ENCODE results near the gene LMAN2.
"Not testable (repeated sequence)": the region's sequence is repeated elsewhere in the genome, so short reads cannot be mapped to it uniquely, and the experiment has no call there.

LMAN2 gene

DNA sequence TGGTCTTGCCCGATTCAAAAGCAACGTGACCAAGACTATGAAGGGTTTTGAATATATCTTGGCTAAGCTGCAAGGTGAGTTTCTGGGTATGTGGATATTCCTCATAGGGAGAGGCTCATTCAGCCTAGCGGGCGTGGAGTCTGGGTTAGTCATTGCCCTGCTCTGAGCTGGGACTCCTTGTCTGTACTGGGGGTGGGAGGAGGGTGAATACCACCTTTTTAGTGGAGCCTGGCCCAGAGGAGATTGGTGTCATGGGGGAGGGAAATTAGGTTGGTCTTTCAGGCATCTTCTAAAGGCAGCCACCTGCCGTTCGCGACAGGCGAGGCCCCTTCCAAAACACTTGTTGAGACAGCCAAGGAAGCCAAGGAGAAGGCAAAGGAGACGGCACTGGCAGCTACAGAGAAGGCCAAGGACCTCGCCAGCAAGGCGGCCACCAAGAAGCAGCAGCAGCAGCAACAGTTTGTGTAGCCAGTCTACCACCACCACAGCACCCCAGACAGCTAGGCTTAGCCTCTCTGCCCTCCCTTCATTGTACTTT, 45.3 kb downstream of the LMAN2 start:
- not testable (repeated sequence) for DNase-seq (ENCODE audit: low read depth)

DNA sequence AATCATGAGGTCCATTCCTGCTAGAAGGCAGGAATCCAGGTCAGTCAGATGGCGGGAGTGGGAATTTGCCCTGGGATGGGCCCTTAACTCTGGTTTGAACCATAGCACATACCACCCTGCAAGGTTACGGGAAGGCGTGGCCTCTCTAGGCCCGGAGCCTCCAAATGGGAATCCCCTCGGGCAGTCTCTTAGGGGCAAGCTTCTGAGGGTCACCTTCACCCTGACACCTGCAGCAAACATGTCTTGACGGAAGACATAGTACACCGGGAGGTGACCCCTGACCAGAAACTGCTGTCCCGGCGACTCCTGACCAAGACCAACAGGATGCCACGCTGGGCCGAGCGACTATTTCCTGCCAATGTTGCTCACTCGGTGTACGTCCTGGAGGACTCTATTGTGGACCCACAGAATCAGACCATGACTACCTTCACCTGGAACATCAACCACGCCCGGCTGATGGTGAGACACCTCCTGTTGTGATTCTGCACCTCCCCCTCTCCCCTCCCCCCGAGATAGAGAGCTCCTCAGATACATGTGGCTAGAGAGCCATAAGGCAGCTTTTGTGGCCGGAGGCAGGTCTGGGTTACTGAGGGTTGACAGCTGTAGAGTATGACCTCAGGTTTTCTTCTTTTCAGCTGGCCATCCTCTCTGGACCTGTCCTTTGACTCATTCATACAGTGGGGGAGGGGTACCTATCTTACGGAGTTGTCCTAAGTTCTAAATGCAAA, 46.9 kb downstream of the LMAN2 start:
- DNase-seq (ENCODE audit: low read depth): no peak

DNA sequence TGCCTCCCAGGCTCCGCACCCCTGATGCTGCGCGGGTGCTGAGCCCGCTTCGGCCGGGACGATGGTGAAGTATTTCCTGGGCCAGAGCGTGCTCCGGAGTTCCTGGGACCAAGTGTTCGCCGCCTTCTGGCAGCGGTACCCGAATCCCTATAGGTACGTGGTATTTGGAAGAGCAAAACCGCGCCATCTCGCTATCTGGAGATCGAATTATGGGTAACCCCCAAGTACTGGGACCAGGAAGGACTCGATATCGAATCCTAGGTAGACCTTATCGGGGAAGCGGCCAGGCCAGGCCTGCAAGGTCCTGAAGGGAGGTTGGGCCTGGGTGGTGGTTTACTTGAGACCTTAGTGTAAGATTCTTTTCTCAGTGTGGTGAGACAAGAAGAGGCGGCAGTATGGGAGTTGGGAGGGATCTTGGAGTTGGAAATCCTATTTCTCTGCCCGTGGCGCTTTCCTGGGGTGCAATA, 47.5 kb downstream of the LMAN2 start:
- no peak for DNase-seq (ENCODE audit: low read depth)

GRCh38 chr5:177303121-177303924, 48.1 kb downstream of the LMAN2 start, which contains the start of the genes PRELID1 and RAB24:
TSS of gene PRELID1 (plus strand) at chr5:177303799. CDS start at chr5:177303986, 187 bp downstream.
TSS of gene RAB24 (minus strand) at chr5:177303719. CDS start at chr5:177303288, 431 bp downstream.
- DNase-seq (ENCODE audit: low read depth): peak; percentile 89

DNA sequence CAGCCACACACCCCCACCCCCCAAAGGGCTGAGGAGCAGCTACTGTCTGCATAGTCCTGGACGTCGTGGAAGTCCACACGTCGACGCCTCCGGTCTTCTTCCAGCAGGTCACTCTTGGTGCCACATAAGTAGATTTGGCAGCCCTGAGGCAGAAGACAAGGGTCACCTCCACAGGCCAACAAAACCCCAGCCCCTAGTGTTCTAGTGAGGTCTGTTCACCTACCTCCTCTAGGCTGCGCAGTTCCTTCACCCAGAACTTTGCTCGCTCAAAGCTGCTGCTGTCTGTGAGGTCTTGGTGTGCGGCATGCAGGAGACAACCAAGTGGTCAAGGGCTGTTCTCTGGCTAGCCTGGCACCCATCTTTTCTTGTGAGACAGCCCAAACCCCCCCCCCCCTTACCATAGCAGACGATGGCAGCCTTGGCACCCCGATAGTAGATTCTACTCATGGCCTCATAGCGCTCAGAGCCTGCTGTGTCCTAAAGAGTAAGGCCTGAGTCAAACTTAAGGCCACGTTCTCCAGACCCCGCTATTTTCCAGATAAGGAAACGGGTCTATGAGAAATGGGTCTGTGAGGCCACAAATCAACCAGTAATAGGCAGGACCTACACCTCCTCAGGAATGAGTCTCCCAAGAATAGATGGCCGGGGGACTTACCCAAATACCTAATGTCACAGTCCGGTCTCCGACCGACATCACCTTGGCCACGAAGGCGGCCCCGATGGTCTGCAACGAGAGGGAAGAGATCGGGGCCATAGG, 48.9 kb downstream of the LMAN2 start:
- DNase-seq (ENCODE audit: low read depth): no peak

GRCh38 chr5:177301503-177302165, 49.8 kb downstream of the LMAN2 start:
- DNase-seq (ENCODE audit: low read depth): no peak

DNA sequence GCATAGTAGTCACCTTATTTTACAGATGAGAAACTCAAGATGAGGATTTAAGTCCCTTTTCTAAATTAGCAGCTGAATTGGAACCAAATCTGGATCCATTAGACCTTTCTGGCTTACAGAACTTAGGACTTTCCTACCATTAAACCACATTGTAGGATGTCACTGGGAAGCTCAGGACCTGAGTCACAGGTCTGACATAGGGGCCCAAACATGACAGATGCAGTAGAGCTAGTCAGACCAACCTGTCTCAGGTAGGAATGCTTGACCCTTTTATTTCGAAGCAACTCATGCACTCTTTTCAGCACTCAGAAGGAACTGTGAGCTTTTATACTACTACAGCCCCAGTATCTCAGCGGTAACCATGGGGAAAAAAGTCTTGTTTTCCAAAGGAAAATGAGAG, 50.5 kb downstream of the LMAN2 start:
- no peak for DNase-seq (ENCODE audit: low read depth)

- DNase-seq (ENCODE audit: low read depth): no peak
Observed at GRCh38 chr5:177300236-177300880, 51.1 kb downstream of the LMAN2 start.

GRCh38 chr5:177299697-177300096, 51.8 kb downstream of the LMAN2 start:
- DNase-seq (ENCODE audit: low read depth): no peak

- DNase-seq (ENCODE audit: low read depth): no peak
Observed at GRCh38 chr5:177297922-177298321, 53.5 kb downstream of the LMAN2 start.

DNA sequence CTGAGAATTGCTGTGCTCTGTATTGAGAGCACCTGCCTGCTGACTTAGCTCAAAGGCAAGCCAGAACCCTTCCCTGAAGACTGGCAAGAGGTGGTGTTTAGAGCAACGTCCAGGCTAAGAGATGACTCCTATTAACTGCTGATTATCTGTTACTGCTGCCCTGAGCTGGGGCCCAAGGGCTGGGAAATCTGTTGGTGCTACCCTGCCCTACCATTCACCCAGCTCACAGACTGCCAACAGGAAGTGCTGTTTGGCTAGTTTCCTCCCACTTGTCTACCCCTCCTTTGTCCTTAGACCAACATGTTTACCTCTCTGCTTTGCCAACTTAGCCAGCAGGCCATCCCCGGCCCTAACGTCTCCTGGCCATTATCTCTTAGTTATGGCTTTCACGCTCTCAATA, 54.9 kb downstream of the LMAN2 start:
- no peak for DNase-seq (ENCODE audit: low read depth)

GRCh38 chr5:177295924-177296323, 55.5 kb downstream of the LMAN2 start:
- no peak for DNase-seq (ENCODE audit: low read depth)

DNA sequence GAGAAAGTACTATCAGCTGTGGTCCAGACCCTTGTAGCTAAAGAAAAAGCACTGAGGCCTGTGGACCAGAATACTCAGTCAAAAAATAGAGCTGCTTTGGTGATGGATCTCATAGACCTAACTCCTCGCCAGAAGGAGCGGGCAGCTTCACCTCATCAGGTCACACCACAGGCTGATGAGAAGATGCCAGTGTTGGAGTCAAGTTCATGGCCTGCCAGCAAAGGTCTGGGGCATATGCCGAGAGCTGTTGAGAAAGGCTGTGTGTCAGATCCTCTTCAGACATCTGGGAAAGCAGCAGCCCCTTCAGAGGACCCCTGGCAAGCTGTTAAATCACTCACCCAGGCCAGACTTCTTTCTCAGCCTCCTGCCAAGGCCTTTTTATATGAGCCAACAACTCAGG, 56.8 kb downstream of the LMAN2 start:
- DNase-seq (ENCODE audit: low read depth): no peak

GRCh38 chr5:177293819-177294581, 57.5 kb downstream of the LMAN2 start:
- DNase-seq (ENCODE audit: low read depth): no peak

DNA sequence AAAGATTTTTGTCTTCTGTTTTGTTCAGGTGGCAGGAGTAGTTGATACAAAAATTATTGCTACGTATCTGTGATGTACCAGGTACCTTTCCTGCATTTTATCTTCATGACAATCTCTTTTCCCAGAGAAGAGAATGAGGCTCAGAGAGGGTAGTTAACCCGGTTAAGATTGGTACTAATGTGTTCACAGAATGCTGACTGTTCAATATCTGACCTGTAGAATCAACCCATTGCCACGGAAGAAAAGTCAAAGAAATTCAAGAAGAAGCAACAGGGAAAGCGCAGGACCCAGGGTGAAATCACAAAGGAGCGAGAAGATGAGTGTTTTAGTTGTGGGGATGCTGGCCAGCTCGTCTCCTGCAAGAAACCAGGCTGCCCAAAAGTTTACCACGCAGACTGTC, 59.7 kb downstream of the LMAN2 start:
- DNase-seq (ENCODE audit: low read depth): no peak

DNA sequence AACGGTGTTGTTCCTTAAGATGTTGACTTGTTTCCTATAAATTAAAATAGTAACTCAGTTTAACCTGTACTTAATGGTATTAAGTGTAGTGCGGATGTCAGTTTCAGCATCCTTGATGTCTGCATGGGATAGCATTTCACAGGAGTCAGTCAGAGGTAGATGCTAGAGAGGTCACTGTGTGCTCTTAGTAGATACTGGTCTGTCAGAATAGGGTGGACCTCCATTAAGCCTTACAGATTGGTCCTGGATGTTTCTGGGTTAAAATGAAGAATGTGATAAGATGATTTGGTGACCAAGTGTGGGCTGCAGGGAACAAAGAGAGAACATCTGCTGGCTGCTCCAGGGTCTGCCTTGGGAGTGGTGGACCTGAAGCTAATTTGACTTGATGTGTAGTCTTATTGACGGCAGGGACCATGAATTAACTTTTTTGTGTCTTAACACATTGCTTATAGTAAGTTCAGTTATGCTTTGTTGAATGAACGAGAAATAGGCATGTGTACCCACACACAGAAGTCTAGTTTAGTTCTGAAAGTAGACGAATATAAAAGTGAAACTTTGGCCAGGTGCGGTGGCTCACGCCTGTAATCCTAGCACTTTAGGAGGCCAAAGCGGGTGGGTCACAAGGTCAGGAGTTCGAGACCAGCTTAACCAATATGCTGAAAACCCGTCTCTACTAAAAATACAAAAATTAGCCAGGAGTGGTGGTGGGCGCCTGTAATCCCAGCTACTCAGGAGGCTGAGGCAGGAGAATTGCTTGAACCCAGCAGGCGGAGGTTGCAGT, 60.5 kb downstream of the LMAN2 start:
- DNase-seq (ENCODE audit: low read depth): no peak

DNA sequence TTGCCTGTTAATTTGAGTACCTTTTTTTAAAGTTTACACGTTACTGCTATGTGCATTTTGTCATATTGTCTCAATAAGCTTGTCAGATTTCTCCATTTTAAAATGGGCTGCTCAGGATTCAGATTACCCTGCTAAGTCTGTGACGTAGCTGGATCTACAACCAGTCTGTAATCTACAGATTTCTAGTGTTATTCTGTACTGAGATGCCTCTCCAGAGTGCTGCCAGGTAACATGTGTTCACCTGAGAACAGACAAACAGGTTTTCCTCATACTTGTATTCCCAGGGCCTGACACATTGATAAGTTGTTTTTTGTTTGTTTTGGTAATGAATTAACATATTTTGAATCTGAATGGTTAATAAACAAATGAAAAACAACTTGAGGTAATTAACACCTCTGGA, 63.3 kb downstream of the LMAN2 start:
- DNase-seq (ENCODE audit: low read depth): no peak
